Measurements from ENCODE around the gene CFAP92.

The CFAP92 gene

GRCh38 chr3:128863560-128863959 is 130.3 kb downstream of the CFAP92 start:
- Histone ChIP-seq H3K27me3 (replicated peaks; ENCODE audit: insufficient read depth, low read length) (no peaks in the 10 kb centered on the region), H3K36me3 (replicated peaks; ENCODE audit: insufficient read depth, low read length) (no peaks in the 10 kb centered on the region), H3K4me1 (ENCODE audit: low read length) (no peaks in the 10 kb centered on the region), H2AFZ (ENCODE audit: low read length) (no peak overlapping the region), H3F3A (ENCODE audit: insufficient read depth, low read length) (no peaks in the 10 kb centered on the region), H3K4me3 (ENCODE audit: low read length) (no peak overlapping the region), H3K9ac (ENCODE audit: low read length) (no peak overlapping the region), H4K20me1 (ENCODE audit: insufficient read depth, low read length) (no peaks in the 10 kb centered on the region), H3K27ac (ENCODE audit: low read length) (no peak overlapping the region), H3K79me2 (ENCODE audit: low read length) (no peaks in the 10 kb centered on the region), H3K9me3 (replicated peaks; ENCODE audit: insufficient read depth, low read length) (no peaks in the 10 kb centered on the region), H3K9me2 (replicated peaks; ENCODE audit: insufficient read depth, low read length) (no peaks in the 10 kb centered on the region), H3K4me2 (ENCODE audit: low read depth, low read length) (no peak overlapping the region)
- no peak for DNase-seq
- TF ChIP-seq, protein P1, sequence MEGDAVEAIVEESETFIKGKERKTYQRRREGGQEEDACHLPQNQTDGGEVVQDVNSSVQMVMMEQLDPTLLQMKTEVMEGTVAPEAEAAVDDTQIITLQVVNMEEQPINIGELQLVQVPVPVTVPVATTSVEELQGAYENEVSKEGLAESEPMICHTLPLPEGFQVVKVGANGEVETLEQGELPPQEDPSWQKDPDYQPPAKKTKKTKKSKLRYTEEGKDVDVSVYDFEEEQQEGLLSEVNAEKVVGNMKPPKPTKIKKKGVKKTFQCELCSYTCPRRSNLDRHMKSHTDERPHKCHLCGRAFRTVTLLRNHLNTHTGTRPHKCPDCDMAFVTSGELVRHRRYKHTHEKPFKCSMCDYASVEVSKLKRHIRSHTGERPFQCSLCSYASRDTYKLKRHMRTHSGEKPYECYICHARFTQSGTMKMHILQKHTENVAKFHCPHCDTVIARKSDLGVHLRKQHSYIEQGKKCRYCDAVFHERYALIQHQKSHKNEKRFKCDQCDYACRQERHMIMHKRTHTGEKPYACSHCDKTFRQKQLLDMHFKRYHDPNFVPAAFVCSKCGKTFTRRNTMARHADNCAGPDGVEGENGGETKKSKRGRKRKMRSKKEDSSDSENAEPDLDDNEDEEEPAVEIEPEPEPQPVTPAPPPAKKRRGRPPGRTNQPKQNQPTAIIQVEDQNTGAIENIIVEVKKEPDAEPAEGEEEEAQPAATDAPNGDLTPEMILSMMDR (IDR thresholded peaks at IDR 0.05; ENCODE audit: low read length): peak; percentile 30; the same call in 1 of the 2 replicates
- TF ChIP-seq EZH2phosphoT487 (IDR thresholded peaks at IDR 0.05; ENCODE audit: low read length): no peak

DNA sequence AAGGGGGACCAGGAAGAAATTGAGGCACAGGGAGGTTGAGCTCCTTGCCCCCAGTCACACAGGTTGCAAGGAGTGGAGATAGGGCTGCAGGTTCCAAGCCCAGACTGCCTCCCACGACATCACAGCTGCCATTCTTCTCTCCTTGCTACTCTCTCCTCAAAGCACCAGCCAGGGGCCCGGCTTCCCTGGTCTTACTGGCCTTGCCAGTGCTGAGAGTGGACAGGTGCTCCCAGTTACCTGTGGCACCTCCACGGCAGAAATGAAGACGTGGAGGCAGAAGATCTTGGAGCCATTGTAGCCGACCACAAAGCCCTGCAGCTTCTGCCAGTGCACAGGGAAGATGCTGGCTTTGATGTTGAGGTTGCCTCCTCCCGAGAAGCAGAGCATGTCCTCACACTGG is 132.4 kb downstream of the CFAP92 start:
- H2AFZ ChIP-seq (ENCODE audit: low read length): no peak overlapping the region
- TF ChIP-seq EZH2 (optimal IDR thresholded peaks at IDR 0.05; ENCODE audit: low read depth, low read length) (no peak), EZH2phosphoT487 (IDR thresholded peaks at IDR 0.05; ENCODE audit: low read length) (no peak)
- TF ChIP-seq, protein P1 (IDR thresholded peaks at IDR 0.05; ENCODE audit: low read length): no peak
- H3K27me3 ChIP-seq (replicated peaks; ENCODE audit: insufficient read depth, low read length): no peaks in the 10 kb centered on the region
- no peaks in the 10 kb centered on the region for H4K20me1 ChIP-seq (ENCODE audit: insufficient read depth, low read length)
- H3K9ac ChIP-seq (ENCODE audit: low read length): no peak overlapping the region
- DNase-seq: no peak
- H3K9me2 ChIP-seq (replicated peaks; ENCODE audit: insufficient read depth, low read length): no peaks in the 10 kb centered on the region
- H3K4me2 ChIP-seq (ENCODE audit: low read depth, low read length): no peak overlapping the region
- H3F3A ChIP-seq (ENCODE audit: insufficient read depth, low read length): no peaks in the 10 kb centered on the region
- no peak overlapping the region for H3K4me3 ChIP-seq (ENCODE audit: low read length)
- no peaks in the 10 kb centered on the region for H3K4me1 ChIP-seq (ENCODE audit: low read length)
- H3K27ac ChIP-seq (ENCODE audit: low read length): no peak overlapping the region
- H3K79me2 ChIP-seq (ENCODE audit: low read length): no peaks in the 10 kb centered on the region
- no peaks in the 10 kb centered on the region for H3K36me3 ChIP-seq (replicated peaks; ENCODE audit: insufficient read depth, low read length)
- no peaks in the 10 kb centered on the region for H3K9me3 ChIP-seq (replicated peaks; ENCODE audit: insufficient read depth, low read length)

Data from MM.1S (cell line).